ENCODE measurements around the gene AKAP13.
A peak's percentile ranks its signal among the peaks of the same experiment; 100 is the strongest.
"Not testable (repeated sequence)": the region's sequence is repeated elsewhere in the genome, so short reads cannot be mapped to it uniquely, and the experiment has no call there.

The AKAP13 gene

GRCh38 chr15:85792912-85793590, 412.6 kb downstream of the AKAP13 start:
- Histone ChIP-seq H3K27ac (no peak overlapping the region), H3K4me3 (ENCODE audit: low read depth in 1 of 2, low read length in 1 of 2) (no peak overlapping the region), H3K9me3 (no peaks in the 10 kb centered on the region)

GRCh38 chr15:85793641-85794597, 413.5 kb downstream of the AKAP13 start:
- H3K27me3 ChIP-seq, result peaks cover 73% of the 10 kb centered on the region
- peaks cover 14 to 17% of the 10 kb centered on the region in 2 experiments for H3K4me1 ChIP-seq (ENCODE audit: control insufficient read depth in 1 of 2, insufficient read depth in 1 of 2, low read depth in 1 of 2, low read length in 1 of 2)
- TF ChIP-seq CTCF (IDR thresholded peaks at IDR 0.05), result no peak
- H3K27ac ChIP-seq, result peak overlapping the region; percentile 61
- H3K4me3 ChIP-seq (ENCODE audit: low read depth in 1 of 2, low read length in 1 of 2), result peak overlapping the region; percentile 71 to 89
- no peaks in the 10 kb centered on the region for H3K9me3 ChIP-seq
- H3K36me3 ChIP-seq, result no peaks in the 10 kb centered on the region

More at GRCh38 chr15:85792912-85793590, 412.6 kb downstream of the AKAP13 start:
- peaks cover 67% of the 10 kb centered on the region for H3K27me3 ChIP-seq
- TF ChIP-seq CTCF (IDR thresholded peaks at IDR 0.05), result no peak
- peaks cover 14 to 17% of the 10 kb centered on the region in 2 experiments for H3K4me1 ChIP-seq (ENCODE audit: control insufficient read depth in 1 of 2, insufficient read depth in 1 of 2, low read depth in 1 of 2, low read length in 1 of 2)
- H3K36me3 ChIP-seq, result no peaks in the 10 kb centered on the region

- TF ChIP-seq CTCF (IDR thresholded peaks at IDR 0.05), result peak; percentile 50
- Histone ChIP-seq H3K4me1 (ENCODE audit: control insufficient read depth in 1 of 2, insufficient read depth in 1 of 2, low read depth in 1 of 2, low read length in 1 of 2) (peaks cover 14 to 17% of the 10 kb centered on the region in 2 experiments), H3K4me3 (ENCODE audit: low read depth in 1 of 2, low read length in 1 of 2) (peak within 1 kb of the TSS; percentile 71 to 89), H3K36me3 (no peaks in the 10 kb centered on the region), H3K9me3 (no peaks in the 10 kb centered on the region), H3K27me3 (peaks cover 73% of the 10 kb centered on the region), H3K27ac (peak within 1 kb of the TSS; percentile 61)
These were observed 414.4 kb downstream of the AKAP13 start, which contains the start of gene KLHL25 for GRCh38 chr15:85794598-85795336. Gene KLHL25 (minus strand): TSS chr15:85794925. CDS start chr15:85769810, 25,115 bp downstream.

- no peaks in the 10 kb centered on the region for H3K9me3 ChIP-seq
- peaks cover 14 to 17% of the 10 kb centered on the region in 2 experiments for H3K4me1 ChIP-seq (ENCODE audit: control insufficient read depth in 1 of 2, insufficient read depth in 1 of 2, low read depth in 1 of 2, low read length in 1 of 2)
- no peak for TF ChIP-seq CTCF (IDR thresholded peaks at IDR 0.05)
- H3K36me3 ChIP-seq, result no peaks in the 10 kb centered on the region
- peaks cover 73% of the 10 kb centered on the region for H3K27me3 ChIP-seq
- peak overlapping the region in 1 of 2 experiments; percentile 89 for H3K4me3 ChIP-seq (ENCODE audit: low read depth in 1 of 2, low read length in 1 of 2)
- H3K27ac ChIP-seq, result no peak overlapping the region
These were observed 415.2 kb downstream of the AKAP13 start for GRCh38 chr15:85795337-85796305.

- not testable (repeated sequence) for H3K27ac ChIP-seq; H3K9me3 ChIP-seq; H3K36me3 ChIP-seq; H3K4me3 ChIP-seq (ENCODE audit: low read depth in 1 of 2, low read length in 1 of 2)
- Histone ChIP-seq H3K4me1 (ENCODE audit: control insufficient read depth in 1 of 2, insufficient read depth in 1 of 2, low read depth in 1 of 2, low read length in 1 of 2) (peaks cover 14 to 17% of the 10 kb centered on the region in 2 experiments), H3K27me3 (peaks cover 70% of the 10 kb centered on the region)
These were observed 416.0 kb downstream of the AKAP13 start for GRCh38 chr15:85796371-85796770.
